Tibial nerve (tissue), 4 donors: ENCODE results near the gene ST3GAL4. TPM values are rescaled to one million over a fixed set of nuclear protein-coding genes. Genes with fewer than 3 reads are reported as not detected.

ENCODE experiments used
- DNase-seq, 2 donors: peaks; one replicate each; pipeline ENCODE4 v3.0.0-alpha.2; 2019; ENCODE audit warnings: low spot score in 2 of 2
- H3K27ac ChIP-seq, 4 donors: fragments of 200-600 bp; sonication (generic) in 3 of 4; one replicate each; pipeline ENCODE4 v1.5.1; 2017 to 2019; ENCODE audit warnings: mild to moderate bottlenecking in 1 of 4
- H3K27me3 ChIP-seq, 2 donors: fragments of 200-600 bp; sonication (generic) in 1 of 2; one replicate each; pipeline versions ENCODE4 v1.5.1 to v1.6.0; 2017 to 2019
- H3K36me3 ChIP-seq, 3 donors: fragments of 200-600 bp; sonication (generic); one replicate each; pipeline ENCODE4 v1.5.1; 2018 to 2019
- H3K4me1 ChIP-seq, 4 donors: fragments of 200-600 bp; sonication (generic) in 3 of 4; one replicate each; pipeline ENCODE4 v1.5.1; 2017 to 2019
- H3K4me3 ChIP-seq, 4 donors: fragments of 200-600 bp; sonication (generic) in 3 of 4; one replicate each; pipeline ENCODE4 v1.5.1; 2017 to 2019; ENCODE audit warnings: mild to moderate bottlenecking in 1 of 4, moderate library complexity in 1 of 4
- H3K9me3 ChIP-seq, 4 donors: fragments of 200-600 bp; sonication (generic) in 3 of 4; one replicate each; pipeline ENCODE4 v1.5.1; 2017 to 2019
- CTCF ChIP-seq, 5 experiments: fragments of 200-600 bp in 3 of 5; fragments of 450-650 bp in 2 of 5; sonication (generic) in 3 of 5; IDR thresholded peaks; one replicate each; pipeline ENCODE4 v1.5.1; 2016 to 2019; ENCODE audit warnings: antibody characterized with exemption in 5 of 5, mild to moderate bottlenecking in 3 of 5, moderate library complexity in 2 of 5
- EP300 ChIP-seq, 2 donors: sonication (generic); formaldehyde crosslinking; IDR thresholded peaks; one replicate each; pipeline ENCODE4 v1.6.1; 2017; ENCODE audit warnings: antibody characterized with exemption in 2 of 2, mild to moderate bottlenecking in 1 of 2
- POLR2A ChIP-seq, 2 donors: fragments of 450-650 bp; IDR thresholded peaks; one replicate each; pipeline ENCODE4 v1.6.1; 2017; ENCODE audit warnings: antibody characterized with exemption in 2 of 2, mild to moderate bottlenecking in 2 of 2, moderate library complexity in 2 of 2
- WGBS, 2 donors: methylation state at CpG; one replicate each; pipeline ENCODE4 v1.1.5; 2018; 5-methylcytosine and 5-hydroxymethylcytosine counted together
- total RNA-seq, 4 donors: library from RNA; depleted of rRNA; stranded (reverse); fragments of >200 nt; gene quantifications; one replicate each; pipeline ENCODE4 v1.1.0, GENCODE V29; 2016

The ST3GAL4 gene
- total RNA-seq, 4 donors from 2014 or later: 68.1 to 162 (median 122) TPM

GRCh38 chr11:126437731-126438130 is 82.2 kb downstream of the ST3GAL4 start:
- TF ChIP-seq POLR2A (IDR thresholded peaks at IDR 0.05) (no peak), CTCF (IDR thresholded peaks at IDR 0.05) (no peak), EP300 (IDR thresholded peaks at IDR 0.05) (no peak)
- Histone ChIP-seq H3K36me3 (no peaks in the 10 kb centered on the region), H3K4me1 (peaks cover 0 to 34% (median 5%) of the 10 kb centered on the region in 4 donors), H3K27ac (no peak overlapping the region), H3K4me3 (no peak overlapping the region), H3K27me3 (no peaks in the 10 kb centered on the region), H3K9me3 (no peaks in the 10 kb centered on the region)
- WGBS, 2 donors: 92 to 96% methylated on average over 3 to 4 of the region's 5 CpGs
- no peak for DNase-seq

DNA sequence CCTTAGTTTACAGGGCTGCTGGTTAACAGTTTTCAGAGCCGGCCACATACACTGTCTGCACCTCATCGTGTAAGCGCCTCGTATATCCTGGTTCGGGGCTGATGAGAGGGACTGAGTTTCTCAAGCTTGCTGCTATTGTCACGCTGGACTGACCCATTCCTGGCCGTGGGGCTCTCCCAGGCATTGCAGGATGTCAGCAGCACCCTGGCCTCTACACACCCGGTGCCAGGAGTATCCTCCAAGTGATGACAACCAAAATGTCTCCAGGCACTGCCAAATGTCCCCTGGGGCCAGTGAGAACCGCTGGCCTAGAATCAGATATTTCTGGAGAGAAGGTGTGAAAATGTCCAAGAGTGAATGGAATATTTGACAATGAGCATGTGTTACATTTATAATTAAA is 82.8 kb downstream of the ST3GAL4 start:
- Histone ChIP-seq H3K36me3 (no peaks in the 10 kb centered on the region), H3K4me1 (peaks cover 0 to 28% (median 4%) of the 10 kb centered on the region in 4 donors), H3K9me3 (no peaks in the 10 kb centered on the region), H3K27me3 (no peaks in the 10 kb centered on the region), H3K27ac (no peak overlapping the region), H3K4me3 (no peak overlapping the region)
- no peak for DNase-seq
- TF ChIP-seq CTCF (IDR thresholded peaks at IDR 0.05) (no peak), EP300 (IDR thresholded peaks at IDR 0.05) (no peak), POLR2A (IDR thresholded peaks at IDR 0.05) (no peak)
- 63 to 76% methylated on average over 9 of the region's 9 CpGs for WGBS, 2 donors

GRCh38 chr11:126438691-126439090 is 83.2 kb downstream of the ST3GAL4 start:
- Histone ChIP-seq H3K27ac (no peak overlapping the region), H3K4me3 (no peak overlapping the region), H3K9me3 (no peaks in the 10 kb centered on the region), H3K27me3 (no peaks in the 10 kb centered on the region), H3K4me1 (peaks cover 0 to 24% (median 2%) of the 10 kb centered on the region in 4 donors), H3K36me3 (no peaks in the 10 kb centered on the region)
- WGBS, 2 donors: 45 to 57% methylated on average over 5 of the region's 5 CpGs
- TF ChIP-seq EP300 (IDR thresholded peaks at IDR 0.05): no peak
- no peak for TF ChIP-seq POLR2A (IDR thresholded peaks at IDR 0.05)
- TF ChIP-seq CTCF (IDR thresholded peaks at IDR 0.05): no peak
- no peak for DNase-seq

DNA sequence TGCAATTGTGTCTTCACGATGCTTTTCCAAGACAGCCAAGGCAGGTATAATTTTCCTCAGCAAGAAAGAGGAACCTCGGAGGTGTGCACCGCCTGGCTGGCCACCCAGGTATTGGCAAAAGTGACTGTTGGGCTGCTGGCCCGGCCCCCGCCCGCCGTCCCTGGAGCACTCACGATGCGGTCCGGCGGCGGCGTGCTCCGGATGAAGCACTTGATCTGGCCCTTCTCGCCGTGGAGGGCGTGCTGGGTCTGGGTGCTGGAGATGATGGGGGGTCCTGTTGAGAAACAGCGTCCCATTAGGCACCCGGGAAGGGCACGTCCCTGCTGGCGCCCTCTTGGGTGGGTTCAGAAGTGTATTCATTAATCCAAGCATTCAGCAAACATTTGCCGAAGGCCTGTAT is 84.8 kb downstream of the ST3GAL4 start:
- Histone ChIP-seq H3K9me3 (no peaks in the 10 kb centered on the region), H3K4me3 (no peak overlapping the region), H3K4me1 (peaks cover 0 to 9% (median 0%) of the 10 kb centered on the region in 4 donors), H3K36me3 (no peaks in the 10 kb centered on the region), H3K27ac (no peak overlapping the region), H3K27me3 (no peaks in the 10 kb centered on the region)
- DNase-seq: no peak
- 67 to 74% methylated on average over 14 to 18 of the region's 22 CpGs for WGBS, 2 donors
- no peak for TF ChIP-seq EP300 (IDR thresholded peaks at IDR 0.05)
- no peak for TF ChIP-seq POLR2A (IDR thresholded peaks at IDR 0.05)

GRCh38 chr11:126440792-126441514 is 85.5 kb downstream of the ST3GAL4 start:
- H3K4me3 ChIP-seq: no peak overlapping the region

More at GRCh38 chr11:126440792-126441514, 85.5 kb downstream of the ST3GAL4 start:
- peak; percentile 54 to 83 for DNase-seq
- TF ChIP-seq CTCF (IDR thresholded peaks at IDR 0.05) (peak; percentile 89 to 98 (median 97)), EP300 (IDR thresholded peaks at IDR 0.05) (no peak), POLR2A (IDR thresholded peaks at IDR 0.05) (no peak)
- Histone ChIP-seq H3K36me3 (no peaks in the 10 kb centered on the region), H3K4me1 (peaks cover 0 to 9% (median 0%) of the 10 kb centered on the region in 4 donors), H3K9me3 (no peaks in the 10 kb centered on the region), H3K27ac (no peak overlapping the region), H3K27me3 (no peaks in the 10 kb centered on the region)
- WGBS, 2 donors: 24% methylated on average over 21 of the region's 21 CpGs
